ENCODE measurements around the gene SYT17.

DNA sequence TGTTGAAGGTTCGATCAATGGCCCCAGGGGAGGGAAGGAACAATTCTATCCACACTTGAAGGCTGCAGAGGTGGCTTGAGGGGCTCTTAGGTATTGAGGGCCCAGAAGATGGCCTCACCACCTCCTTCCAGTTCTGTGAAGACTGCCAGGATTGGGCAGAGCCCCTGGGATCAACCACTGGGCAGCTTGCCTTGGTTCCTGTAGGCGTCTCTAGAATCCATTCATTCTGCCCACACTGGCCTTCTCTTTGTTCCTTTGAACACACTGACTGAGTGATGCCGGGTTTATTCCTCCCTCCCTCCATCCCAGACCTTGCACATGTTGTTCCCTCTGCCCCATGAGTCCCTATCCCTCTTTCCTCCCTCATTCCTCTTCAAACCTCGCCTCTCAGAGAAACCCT is 50.5 kb downstream of the SYT17 start:
- TF ChIP-seq ZNF350 (tag by site-specific recombination; IDR thresholded peaks at IDR 0.05) (no peak), GLI4 (tag by site-specific recombination; IDR thresholded peaks at IDR 0.05) (no peak), YY1 (tag by site-specific recombination; IDR thresholded peaks at IDR 0.05) (no peak)
